HL-60 (cell line): ENCODE results near the gene SPACA4.

Experiments
- DNase-seq, 2 experiments: peaks; one replicate each; pipeline ENCODE4 v3.0.0-alpha.2; 2010 to 2020; ENCODE audit warnings: low read depth in 1 of 2, low spot score in 1 of 2
- H3K27ac ChIP-seq: fragments of 250-450 bp; sonication (Bioruptor Pico); replicated peaks from 2 replicates; pipeline ENCODE4 v1.5.1; 2020; ENCODE audit warnings: mild to moderate bottlenecking, moderate library complexity
- H3K27me3 ChIP-seq: fragments of 250-450 bp; sonication (Bioruptor Pico); 2 replicates; pipeline ENCODE4 v1.5.1; 2021; ENCODE audit warnings: mild to moderate bottlenecking, moderate library complexity; ENCODE audit not compliant: insufficient read depth, poor library complexity, severe bottlenecking
- H3K4me3 ChIP-seq: replicated peaks from 2 replicates; pipeline ENCODE4 v1.5.1; 2011; ENCODE audit warnings: mild to moderate bottlenecking, control low read depth, low read length; ENCODE audit not compliant: insufficient read depth
- CTCF ChIP-seq: IDR thresholded peaks from one replicate; pipeline ENCODE4 v1.5.1; 2011; ENCODE audit warnings: low read length, control low read depth, inconsistent platforms; ENCODE audit not compliant: insufficient read depth
- GABPA ChIP-seq: IDR thresholded peaks from 2 replicates; pipeline ENCODE4 v1.6.1; 2012; ENCODE audit warnings: low read depth
- POLR2AphosphoS5 ChIP-seq: IDR thresholded peaks from 2 replicates; pipeline ENCODE4 v1.6.1; 2012; ENCODE audit warnings: low read depth
- REST ChIP-seq: IDR thresholded peaks from 2 replicates; pipeline ENCODE4 v1.6.1; 2012; ENCODE audit warnings: low read depth; ENCODE audit not compliant: insufficient replicate concordance
- SPI1 ChIP-seq: IDR thresholded peaks from 2 replicates; pipeline ENCODE4 v1.6.1; 2012; ENCODE audit warnings: low read depth, mild to moderate bottlenecking, borderline replicate concordance

SPACA4 gene

GRCh38 chr19:48624791-48625723, 18.5 kb downstream of the SPACA4 start:
- TF ChIP-seq CTCF (no peak), SPI1 (no peak), POLR2AphosphoS5 (no peak), REST (no peak), GABPA (no peak)
- no peak overlapping the region for H3K27ac ChIP-seq

GRCh38 chr19:48625891-48626327, 19.4 kb downstream of the SPACA4 start:
- no peak overlapping the region for H3K27ac ChIP-seq
- no peak for DNase-seq
- TF ChIP-seq CTCF (no peak), SPI1 (no peak), GABPA (no peak), REST (no peak), POLR2AphosphoS5 (no peak)
- H3K27me3 ChIP-seq = no peaks in the 10 kb centered on the region
- H3K4me3 ChIP-seq = no peak overlapping the region

More at GRCh38 chr19:48624791-48625723, 18.5 kb downstream of the SPACA4 start:
- DNase-seq = no peak
- no peaks in the 10 kb centered on the region for H3K27me3 ChIP-seq
- no peak overlapping the region for H3K4me3 ChIP-seq

GRCh38 chr19:48627201-48627864, 20.8 kb downstream of the SPACA4 start:
- Histone ChIP-seq H3K27me3 (no peaks in the 10 kb centered on the region), H3K4me3 (no peak overlapping the region), H3K27ac (no peak overlapping the region)
- DNase-seq = no peak
- TF ChIP-seq CTCF = no peak
- TF ChIP-seq POLR2AphosphoS5 = 0 out of 2 replicates have a peak, but pooled peaks have one; percentile 13
